HL-60 (cell line): ENCODE results near the gene TDRD12.

ENCODE experiments used
- GABPA ChIP-seq: IDR thresholded peaks from 2 replicates; pipeline ENCODE4 v1.6.1; 2012; ENCODE audit warnings: low read depth
- POLR2AphosphoS5 ChIP-seq: IDR thresholded peaks from 2 replicates; pipeline ENCODE4 v1.6.1; 2012; ENCODE audit warnings: low read depth
- SPI1 ChIP-seq: IDR thresholded peaks from 2 replicates; pipeline ENCODE4 v1.6.1; 2012; ENCODE audit warnings: low read depth, mild to moderate bottlenecking, borderline replicate concordance
- TF ChIP-seq, protein P1 (sequence below): IDR thresholded peaks from one replicate; pipeline ENCODE4 v1.5.1; 2011; ENCODE audit warnings: low read length, control low read depth, inconsistent platforms; ENCODE audit not compliant: insufficient read depth
- TF ChIP-seq, protein P2 (sequence below): IDR thresholded peaks from 2 replicates; pipeline ENCODE4 v1.6.1; 2012; ENCODE audit warnings: low read depth; ENCODE audit not compliant: insufficient replicate concordance

DNA sequence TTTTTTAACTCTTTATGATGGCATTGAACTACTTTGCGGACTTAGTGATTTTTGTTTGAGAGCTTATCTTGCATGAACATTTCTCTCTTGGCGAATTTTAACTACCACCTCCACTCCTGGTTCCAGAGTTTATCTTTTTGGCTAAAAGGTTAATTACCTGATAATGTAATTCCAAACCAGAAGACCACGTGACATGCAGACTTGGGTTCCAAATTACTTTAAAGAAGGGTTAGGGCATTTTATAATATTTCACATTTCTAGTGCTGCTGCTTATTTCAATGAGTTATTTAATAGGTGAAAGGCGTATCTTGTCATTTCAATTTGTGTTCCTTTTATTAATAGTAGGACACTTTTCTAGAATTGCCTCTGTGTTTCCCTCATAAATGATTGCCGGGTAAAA lies 52.0 kb downstream of the TDRD12 start:
- TF ChIP-seq SPI1, result no peak
- TF ChIP-seq, protein P1, sequence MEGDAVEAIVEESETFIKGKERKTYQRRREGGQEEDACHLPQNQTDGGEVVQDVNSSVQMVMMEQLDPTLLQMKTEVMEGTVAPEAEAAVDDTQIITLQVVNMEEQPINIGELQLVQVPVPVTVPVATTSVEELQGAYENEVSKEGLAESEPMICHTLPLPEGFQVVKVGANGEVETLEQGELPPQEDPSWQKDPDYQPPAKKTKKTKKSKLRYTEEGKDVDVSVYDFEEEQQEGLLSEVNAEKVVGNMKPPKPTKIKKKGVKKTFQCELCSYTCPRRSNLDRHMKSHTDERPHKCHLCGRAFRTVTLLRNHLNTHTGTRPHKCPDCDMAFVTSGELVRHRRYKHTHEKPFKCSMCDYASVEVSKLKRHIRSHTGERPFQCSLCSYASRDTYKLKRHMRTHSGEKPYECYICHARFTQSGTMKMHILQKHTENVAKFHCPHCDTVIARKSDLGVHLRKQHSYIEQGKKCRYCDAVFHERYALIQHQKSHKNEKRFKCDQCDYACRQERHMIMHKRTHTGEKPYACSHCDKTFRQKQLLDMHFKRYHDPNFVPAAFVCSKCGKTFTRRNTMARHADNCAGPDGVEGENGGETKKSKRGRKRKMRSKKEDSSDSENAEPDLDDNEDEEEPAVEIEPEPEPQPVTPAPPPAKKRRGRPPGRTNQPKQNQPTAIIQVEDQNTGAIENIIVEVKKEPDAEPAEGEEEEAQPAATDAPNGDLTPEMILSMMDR, result no peak
- no peak for TF ChIP-seq POLR2AphosphoS5
- TF ChIP-seq, protein P2, sequence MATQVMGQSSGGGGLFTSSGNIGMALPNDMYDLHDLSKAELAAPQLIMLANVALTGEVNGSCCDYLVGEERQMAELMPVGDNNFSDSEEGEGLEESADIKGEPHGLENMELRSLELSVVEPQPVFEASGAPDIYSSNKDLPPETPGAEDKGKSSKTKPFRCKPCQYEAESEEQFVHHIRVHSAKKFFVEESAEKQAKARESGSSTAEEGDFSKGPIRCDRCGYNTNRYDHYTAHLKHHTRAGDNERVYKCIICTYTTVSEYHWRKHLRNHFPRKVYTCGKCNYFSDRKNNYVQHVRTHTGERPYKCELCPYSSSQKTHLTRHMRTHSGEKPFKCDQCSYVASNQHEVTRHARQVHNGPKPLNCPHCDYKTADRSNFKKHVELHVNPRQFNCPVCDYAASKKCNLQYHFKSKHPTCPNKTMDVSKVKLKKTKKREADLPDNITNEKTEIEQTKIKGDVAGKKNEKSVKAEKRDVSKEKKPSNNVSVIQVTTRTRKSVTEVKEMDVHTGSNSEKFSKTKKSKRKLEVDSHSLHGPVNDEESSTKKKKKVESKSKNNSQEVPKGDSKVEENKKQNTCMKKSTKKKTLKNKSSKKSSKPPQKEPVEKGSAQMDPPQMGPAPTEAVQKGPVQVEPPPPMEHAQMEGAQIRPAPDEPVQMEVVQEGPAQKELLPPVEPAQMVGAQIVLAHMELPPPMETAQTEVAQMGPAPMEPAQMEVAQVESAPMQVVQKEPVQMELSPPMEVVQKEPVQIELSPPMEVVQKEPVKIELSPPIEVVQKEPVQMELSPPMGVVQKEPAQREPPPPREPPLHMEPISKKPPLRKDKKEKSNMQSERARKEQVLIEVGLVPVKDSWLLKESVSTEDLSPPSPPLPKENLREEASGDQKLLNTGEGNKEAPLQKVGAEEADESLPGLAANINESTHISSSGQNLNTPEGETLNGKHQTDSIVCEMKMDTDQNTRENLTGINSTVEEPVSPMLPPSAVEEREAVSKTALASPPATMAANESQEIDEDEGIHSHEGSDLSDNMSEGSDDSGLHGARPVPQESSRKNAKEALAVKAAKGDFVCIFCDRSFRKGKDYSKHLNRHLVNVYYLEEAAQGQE, result no peak
- TF ChIP-seq GABPA, result no peak
